GM15510 (cell line): ENCODE results near the gene IL18BP.

Source experiments
- POLR2A ChIP-seq: IDR thresholded peaks from 3 replicates; pipeline ENCODE4 v1.6.1; 2011; ENCODE audit warnings: borderline replicate concordance; ENCODE audit not compliant: insufficient read length; ENCODE audit errors: extremely low read depth

IL18BP gene

DNA sequence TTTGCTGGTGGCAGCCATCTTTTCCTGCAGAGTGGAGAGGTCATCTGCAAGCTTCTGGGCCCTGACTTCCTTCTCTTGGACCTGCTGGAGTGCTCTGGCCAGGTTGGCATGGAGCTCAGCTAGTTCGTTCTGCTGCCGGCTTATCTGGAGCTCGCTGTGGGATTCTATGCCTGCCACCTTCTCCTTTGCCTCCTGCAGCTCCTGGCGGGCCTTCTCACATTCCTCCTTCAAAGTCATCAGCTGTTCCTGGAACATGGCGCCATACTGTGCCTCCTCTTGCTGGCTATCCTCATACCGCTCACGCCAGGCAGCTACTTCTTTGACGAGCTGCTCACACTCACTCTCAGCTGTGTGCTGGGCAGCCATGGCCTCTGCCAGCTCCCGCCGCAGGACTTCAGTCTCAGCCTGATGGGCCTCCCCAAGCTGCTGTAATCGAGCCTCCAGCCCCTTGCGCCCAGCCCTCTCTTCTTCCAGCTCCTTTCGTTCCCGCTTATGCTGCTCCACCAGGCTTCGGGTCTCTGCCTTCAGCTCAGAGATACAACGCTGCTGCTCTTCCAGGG, 16.1 kb downstream of the IL18BP start:
- no peak for TF ChIP-seq POLR2A

DNA sequence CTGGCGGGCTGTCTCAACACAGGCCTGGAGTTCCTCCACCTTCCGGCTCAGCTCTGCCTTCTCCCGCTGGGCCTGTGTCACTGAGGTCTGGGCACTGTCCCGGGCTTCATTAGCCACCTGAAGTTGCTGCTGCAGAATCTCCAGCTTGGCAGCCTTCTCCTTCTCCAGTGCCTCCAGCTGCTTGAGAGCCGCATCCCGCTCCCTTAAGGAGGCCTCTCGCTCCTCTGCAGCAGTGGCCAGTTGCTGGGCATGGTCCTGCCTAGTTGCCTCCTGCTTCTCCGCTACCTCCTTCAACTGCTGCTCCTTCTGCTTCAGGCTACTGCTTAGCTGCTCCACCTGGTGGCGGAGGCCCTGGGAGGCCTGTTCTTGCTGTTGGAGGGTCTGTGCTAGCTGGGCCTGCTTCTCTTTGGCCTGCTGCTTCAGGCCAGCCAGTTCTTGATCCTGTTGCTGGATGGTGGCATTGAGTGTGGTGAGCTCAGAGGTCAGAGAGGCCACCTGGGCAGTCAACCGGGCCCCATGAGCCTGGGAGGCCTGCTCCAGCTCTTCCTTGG, 16.9 kb downstream of the IL18BP start:
- no peak for TF ChIP-seq POLR2A

DNA sequence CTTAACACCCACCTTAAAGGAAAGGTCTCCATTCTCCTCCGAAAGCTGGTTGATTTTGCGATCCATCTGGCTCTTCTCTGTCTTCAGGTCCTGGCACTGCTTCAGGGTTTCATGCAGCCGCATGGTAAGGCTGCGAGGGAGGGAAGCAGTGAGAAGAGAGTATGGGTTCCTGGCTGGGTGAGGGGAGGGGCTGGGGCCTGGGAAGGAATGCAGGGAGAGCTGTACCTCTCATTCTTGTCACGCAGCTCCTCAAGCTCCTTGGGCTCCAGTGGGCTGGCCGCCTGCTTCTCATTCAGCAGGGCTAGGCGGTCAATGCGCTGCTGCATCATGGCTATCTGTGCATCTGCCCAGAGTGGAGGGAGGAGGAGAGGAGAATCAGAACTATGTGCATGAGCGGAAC, 19.5 kb downstream of the IL18BP start:
- TF ChIP-seq POLR2A = no peak

DNA sequence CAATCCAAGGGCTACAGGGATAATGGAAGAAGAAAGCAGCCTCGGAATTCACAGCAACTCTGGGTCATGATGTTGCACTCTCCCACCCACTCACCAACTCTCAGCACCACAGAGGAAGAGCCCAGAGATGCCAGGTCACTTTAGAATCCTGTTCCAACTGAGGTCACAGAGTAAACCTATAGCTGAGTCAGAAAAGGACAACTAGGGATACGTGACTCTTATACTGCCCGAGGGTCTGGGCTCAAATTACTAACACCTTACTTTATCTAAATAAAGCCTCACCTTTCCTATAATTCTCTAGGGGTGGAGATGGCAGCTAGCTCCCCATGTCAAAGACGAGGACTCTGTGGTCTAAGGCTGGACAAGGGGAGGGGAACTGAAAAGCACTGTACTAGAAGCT, 24.6 kb downstream of the IL18BP start:
- TF ChIP-seq POLR2A = no peak

DNA sequence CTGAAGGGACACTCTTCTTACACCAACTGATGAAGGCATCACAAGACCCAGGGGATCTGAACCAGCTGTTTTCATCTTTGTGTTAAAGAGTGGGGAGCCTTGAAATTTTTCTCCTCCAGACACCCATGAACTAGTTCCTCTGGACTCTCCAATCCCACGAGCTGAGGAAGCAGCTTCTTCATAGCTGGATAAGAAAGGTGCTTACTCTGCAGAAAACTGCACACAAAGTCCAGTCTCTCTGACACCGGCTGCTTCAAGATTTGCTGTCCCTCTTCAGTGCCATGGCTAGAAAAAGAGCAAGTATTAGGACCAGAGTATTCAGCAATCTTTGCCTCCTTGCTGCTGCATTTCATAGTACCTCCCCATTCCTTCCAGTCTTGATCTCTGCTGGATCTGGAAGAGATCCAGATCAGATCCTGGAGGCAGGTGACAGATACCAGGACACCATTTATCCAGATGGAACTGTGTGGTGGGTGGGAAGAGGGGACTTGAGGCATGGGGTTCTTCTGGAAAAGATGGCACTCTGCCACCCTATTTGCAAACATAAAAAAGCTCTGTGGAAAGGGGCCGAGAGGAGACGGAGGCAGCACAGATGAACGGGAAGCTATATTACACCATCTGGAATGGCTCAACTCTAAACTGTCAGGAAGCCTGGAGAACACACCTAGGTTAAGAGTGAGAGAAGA, 25.5 kb downstream of the IL18BP start:
- TF ChIP-seq POLR2A = no peak

DNA sequence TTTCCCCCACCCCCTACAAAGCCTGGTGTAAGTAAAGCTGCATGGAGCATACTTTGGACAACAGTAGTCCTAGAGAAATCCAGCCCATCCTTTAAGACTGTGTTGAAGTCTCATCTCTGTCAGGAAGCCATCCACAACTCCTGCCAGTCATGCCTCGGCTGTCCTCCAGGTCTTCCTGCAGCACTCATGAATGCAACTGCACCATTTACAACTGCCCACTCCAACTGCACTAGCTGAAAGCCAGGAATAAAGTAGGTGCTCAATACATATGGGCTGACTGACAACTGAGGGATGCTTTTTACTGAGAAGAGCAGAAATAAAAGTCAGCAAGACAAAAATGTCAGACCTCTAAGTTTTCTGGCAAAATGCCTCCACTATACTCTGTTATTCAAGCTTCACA, 27.4 kb downstream of the IL18BP start:
- TF ChIP-seq POLR2A = no peak

DNA sequence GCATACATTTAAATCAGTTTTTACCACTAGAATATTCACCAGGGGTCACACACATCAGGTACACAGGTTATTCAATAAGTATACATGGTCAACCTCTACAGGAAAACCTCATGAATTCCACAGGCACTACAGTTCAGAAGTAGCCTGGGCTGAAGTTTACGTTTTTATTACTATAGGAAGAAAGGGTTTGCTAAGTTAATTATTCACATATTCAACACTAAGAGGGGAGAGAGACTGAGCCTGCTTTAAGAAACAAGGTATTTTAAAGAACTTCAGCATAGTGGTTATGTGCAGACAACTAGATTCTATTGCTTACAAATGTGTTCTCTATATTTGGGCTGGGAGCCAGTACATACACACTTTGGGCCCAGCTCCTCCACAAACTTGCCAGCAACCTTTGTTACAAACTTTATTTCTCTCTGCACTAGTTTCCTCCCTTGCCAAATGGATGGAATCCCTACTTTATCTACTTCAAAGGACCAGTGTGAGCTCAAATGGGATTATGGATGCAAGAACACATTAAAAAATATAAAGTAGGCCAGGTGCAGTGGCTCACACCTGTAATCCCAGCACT, 31.9 kb downstream of the IL18BP start:
- no peak for TF ChIP-seq POLR2A

DNA sequence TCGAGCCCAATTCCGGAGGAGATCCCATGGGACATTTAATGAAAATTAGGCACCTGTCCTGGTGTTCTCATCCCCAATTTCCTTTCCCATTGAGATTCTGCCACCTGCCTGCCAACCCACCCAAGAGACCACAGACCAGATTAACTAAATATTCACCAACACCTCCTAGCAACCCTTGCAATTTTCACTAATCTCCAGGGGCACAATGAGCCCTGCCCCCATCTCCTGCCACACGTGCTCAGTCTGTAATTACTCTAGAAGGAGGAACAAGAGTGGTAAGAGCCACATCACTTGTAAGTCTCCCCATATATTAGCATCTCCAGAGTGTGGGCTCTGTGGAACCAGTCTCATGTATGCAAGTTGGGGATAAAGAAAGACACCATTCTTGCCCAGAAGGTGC, 38.0 kb downstream of the IL18BP start:
- TF ChIP-seq POLR2A = no peak

DNA sequence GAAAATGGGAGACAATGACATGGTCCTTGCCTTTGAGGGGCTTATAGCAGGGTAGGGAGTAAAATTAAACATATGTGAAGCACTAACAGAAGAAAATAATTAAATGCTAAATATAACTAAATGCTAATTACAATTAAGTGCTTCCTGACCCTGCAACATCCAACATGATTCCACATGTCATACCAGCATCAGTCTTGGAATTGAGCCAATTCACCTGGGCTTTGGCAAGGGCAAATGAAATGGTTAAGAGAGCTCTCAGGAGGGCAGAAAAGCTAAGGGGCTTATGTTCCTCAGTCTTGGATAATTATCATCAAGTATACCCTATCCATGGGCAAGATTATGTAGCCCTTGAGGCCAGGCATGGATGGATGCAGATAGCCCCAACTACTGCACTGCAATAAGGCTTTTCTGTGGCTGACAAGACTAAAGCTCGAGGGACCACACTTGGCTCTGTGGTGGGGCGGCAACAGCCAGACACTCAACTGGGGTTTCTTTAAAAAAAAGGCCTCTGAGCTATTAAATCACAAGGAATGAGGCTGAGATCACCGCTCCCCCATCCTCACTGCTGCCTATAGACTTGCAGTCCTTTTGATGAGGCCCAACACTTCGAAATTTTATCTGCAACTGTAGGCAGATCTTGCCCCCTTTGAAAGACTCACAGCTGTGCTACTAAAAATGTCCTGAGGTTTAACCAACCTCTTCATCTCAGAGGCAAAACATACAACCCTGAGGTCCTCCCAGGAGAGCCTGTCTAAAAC, 39.0 kb downstream of the IL18BP start:
- no peak for TF ChIP-seq POLR2A

DNA sequence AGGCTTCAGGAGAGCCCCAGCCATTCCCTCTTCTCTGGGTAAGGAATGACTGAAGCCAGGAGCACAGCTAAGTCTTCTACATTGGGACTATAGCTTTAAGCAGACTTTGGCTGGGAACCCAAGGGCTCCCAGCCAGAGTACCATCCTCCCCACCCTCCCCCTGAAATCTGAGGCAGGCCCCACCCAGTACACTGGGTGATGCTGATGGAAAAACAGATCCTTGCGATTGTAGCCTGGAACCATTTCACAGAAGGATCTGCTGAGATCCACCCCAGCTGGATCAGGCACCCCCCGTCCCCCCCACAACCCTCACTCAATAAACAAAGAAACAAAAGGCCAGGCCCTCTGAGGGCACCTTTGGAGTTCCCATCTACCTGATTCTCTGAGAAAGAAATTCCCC, 39.8 kb downstream of the IL18BP start:
- no peak for TF ChIP-seq POLR2A

DNA sequence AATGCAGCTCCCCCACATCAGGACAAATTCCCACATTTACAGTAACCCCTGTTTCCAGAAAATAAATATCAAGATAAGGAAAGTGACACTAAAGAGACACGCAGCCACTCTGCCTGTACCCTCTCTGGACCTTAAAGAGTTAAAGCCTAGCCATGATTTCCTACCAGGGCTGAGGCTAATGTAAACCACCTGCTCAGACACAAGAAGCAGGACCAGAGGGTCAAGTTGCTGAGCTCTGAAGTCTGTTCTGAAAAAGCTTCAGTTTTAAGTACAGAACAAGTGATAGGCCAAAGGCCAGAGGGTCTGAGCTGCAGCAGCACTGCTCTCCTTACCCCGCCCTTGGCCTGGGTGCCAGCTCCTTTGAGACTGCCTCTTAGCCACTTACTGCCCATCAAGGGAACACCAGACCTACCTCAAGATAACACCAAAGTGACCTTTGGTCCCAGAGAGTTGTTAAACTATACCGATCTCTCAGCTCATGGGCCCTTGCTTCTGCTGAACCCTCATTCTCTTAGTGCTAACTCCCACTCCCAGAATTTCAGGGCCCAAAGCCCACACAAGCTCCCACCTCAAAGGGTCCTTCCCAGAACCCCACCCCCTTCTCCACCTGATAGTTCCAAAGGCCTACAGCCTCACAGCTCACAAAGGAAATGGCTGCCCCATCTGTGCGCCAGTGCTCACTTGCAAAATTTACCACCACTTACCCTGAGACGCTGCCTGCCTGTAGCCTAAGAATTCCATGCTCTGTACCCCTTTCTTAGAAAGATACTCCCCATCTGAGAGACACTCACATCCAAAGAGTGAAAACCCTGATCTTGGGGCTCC, 40.5 kb downstream of the IL18BP start:
- no peak for TF ChIP-seq POLR2A

DNA sequence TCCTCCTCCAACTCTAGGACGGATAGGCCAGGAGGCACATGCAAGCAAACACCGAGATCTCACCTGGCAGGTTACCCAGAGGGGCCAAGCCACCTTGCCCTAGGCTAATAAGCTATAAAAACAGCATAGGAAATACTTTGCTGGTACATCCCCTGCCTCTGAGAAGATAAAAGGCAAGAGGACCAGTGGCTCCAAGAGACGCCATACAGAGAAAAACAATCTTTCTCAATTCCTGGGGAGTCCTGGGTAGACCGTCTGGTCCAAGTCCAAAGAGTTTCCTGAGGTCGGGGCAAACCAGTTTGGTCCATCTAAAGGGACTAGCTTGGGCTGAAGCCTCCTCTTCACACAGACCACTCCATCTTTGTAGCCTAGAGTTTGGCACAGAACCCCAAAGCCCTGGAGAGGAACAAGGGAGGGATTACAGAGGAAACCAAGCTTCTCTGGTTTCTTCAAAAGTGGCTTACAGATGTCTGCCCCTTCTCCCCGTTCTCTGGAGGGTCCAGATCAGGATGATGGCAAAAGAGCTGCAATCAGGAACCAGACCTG, 41.2 kb downstream of the IL18BP start:
- no peak for TF ChIP-seq POLR2A

DNA sequence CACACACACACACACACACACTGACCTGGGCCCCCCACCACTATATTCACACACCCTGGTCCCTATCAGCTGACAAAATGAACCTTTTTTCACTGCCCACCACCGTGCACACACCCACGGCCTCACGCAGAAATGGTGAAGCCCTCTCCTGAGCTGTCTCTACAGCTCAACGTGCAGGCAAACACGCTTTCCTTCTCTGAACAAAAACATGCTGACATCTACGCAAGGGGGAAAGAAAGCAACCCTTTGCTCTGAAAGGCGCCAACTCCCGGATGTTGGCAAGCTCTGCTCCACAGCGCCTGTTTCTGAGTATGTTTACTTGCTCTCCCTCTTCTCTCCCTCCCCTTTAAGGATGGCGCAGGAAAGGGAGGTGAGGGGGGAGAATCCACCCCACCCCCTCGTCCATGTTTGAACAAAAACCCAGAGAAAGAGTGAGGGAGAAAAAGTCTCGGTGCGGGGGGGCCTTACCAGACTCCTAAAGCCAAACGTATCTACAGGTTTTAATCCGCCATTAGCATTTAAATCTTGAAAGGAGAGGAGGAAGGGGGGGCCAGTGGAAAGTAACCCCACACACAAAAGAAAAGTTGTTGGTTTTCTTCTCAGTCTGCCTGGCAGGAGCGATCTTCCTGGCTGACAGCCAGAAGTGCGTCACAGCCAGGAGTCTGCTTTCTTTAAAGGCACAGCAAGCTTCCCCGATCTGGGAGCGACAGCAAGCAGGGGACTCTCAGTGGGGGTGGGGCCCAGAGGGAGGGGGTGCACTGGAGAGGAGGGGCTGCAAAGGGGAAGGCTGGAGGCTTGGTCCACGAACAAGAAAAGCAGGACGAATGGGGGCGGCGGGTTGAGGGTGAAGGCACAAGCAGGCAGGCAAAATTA, 42.0 kb downstream of the IL18BP start:
- no peak for TF ChIP-seq POLR2A
